ENCODE data around the gene UBE2J1.

DNA sequence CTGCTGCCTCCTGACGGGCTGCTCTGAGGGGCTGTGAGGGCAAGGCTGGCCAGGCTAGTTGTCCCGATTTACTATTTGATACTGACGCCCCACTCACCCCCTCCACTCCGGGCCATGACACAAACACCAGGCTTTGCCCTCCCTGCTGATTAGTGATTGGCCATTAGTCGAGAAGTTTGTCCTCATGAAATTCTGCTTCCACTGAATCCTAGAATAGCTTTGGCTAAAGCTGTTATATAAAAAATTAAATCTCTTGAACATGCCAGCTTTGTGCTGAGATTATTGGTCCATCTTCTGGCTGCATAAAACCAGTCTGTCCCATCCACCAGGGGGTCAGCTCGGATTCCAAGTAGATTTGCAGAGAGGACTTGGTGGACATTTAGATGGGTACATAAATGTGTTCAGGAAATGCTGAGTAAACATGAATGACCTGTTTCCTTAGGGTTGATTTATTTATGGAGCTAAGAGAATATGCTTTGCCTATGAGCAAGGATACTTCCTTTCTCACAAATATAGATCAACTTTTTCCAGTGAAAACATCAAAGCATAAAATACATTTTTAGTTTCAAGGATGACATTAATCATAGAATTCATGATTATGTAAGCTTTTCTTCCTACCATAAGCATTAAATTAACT is 37.2 kb downstream of the UBE2J1 start, which contains the start of gene GABRR2:
- TF ChIP-seq, protein P1, sequence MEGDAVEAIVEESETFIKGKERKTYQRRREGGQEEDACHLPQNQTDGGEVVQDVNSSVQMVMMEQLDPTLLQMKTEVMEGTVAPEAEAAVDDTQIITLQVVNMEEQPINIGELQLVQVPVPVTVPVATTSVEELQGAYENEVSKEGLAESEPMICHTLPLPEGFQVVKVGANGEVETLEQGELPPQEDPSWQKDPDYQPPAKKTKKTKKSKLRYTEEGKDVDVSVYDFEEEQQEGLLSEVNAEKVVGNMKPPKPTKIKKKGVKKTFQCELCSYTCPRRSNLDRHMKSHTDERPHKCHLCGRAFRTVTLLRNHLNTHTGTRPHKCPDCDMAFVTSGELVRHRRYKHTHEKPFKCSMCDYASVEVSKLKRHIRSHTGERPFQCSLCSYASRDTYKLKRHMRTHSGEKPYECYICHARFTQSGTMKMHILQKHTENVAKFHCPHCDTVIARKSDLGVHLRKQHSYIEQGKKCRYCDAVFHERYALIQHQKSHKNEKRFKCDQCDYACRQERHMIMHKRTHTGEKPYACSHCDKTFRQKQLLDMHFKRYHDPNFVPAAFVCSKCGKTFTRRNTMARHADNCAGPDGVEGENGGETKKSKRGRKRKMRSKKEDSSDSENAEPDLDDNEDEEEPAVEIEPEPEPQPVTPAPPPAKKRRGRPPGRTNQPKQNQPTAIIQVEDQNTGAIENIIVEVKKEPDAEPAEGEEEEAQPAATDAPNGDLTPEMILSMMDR (optimal IDR thresholded peaks at IDR 0.05 in 1 of 3, IDR thresholded peaks at IDR 0.05 in 1 of 3, conservative IDR thresholded peaks at IDR 0.05 in 1 of 3; ENCODE audit: extremely low read depth in 1 of 3, insufficient read depth in 2 of 3, low read length in 3 of 3): no peak
- no peak for TF ChIP-seq EZH2 (IDR thresholded peaks at IDR 0.05; ENCODE audit: low read length)
